NCI-H510A (cell line): ENCODE measurements around the gene RRP1.
"Not testable (repeated sequence)": the region's sequence is repeated elsewhere in the genome, so short reads cannot be mapped to it uniquely, and the experiment has no call there.

Experiments used
- DNase-seq: peaks from one replicate; lab custom pipeline; 2025; lab: John Stamatoyannopoulos, UW

Gene RRP1

DNA sequence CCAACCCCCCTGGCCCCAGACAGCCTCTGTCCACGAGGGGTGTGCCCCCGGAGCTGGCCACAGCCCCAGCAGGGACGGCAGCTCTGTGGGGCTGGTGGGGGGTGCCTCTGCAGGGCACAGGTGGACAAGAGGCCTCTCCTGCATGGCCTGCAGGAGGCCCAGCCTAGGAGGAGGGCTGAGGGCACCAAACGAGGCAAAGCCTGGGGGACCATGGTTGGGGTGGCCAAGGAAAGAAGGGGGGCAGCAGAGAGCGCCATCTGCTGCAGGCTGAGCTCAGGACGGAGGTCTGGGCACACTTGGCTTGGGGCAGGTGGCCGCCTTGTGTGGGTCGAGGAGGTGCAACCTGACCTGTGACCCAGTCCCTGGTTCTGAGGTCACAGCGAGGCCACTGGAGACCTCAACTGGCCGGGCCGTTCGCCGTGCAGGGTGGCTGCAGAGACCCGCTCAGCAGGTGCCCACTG, 27.3 kb downstream of the RRP1 start:
- no peak for DNase-seq

DNA sequence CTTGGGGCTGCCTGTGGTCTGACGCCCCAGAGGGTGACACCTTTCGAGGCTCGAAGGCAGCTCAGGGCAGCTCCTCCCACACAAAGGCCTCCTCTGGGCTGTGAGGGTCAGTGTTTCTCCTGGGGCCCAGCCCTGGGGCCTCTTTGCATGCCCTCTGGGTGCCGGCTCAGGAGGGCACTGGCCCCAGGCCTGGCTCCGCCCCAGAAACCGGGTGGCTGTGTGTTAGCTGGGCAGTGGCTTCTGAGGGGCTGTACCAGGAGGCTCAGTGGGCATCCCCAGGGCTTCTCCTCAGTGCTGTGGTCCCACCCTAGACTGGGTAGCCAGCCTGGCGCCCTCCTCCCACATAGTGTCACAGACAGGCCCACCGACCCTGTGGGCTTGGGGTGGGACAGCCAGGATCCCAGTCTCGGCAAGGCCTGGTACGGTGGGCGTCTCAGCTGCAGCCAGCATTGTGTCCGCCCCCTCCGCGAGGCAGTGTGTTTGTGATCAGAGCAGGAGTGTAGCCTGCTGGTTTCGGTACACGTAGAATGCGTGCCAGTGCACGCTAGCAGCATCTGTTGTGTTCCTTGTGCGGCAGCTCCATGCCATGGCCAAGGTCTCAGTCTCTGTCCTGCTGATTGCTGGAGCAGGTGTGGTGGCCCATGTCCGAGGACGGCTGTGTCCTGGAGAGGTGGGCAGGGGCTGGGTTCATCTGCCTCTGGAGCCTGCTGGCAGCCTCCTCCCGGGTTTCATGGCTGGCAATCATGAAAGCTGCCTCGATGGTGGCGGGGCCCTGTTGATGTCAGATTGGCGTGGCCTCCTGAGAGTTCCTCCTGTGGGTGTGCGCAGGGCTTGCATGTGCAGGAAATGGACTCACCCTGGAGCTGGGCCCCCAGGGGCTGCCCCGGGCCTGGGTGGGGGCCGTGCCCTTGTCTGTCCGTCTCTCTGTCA, 28.0 kb downstream of the RRP1 start:
- DNase-seq, result no peak

DNA sequence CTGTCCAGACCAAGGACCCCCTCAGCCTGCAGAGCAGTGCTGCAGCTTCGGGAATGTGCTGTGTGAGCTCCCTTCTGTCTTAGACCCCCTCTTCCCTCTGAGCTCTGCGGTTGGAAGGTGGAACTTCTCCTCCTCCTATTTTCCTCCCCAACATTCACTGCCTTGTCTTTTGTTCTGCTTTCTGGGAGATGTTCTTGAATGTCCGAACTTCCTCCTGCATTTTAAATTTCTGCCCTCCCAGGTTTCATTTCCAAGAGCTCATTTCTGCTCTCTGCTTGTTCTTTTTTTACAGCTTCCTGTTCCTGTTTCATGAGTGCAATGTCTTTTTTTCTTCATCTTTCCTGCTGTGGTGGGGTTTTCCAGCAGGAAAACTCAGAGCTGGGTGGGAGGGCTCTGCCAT, 29.3 kb downstream of the RRP1 start:
- DNase-seq, result no peak

DNA sequence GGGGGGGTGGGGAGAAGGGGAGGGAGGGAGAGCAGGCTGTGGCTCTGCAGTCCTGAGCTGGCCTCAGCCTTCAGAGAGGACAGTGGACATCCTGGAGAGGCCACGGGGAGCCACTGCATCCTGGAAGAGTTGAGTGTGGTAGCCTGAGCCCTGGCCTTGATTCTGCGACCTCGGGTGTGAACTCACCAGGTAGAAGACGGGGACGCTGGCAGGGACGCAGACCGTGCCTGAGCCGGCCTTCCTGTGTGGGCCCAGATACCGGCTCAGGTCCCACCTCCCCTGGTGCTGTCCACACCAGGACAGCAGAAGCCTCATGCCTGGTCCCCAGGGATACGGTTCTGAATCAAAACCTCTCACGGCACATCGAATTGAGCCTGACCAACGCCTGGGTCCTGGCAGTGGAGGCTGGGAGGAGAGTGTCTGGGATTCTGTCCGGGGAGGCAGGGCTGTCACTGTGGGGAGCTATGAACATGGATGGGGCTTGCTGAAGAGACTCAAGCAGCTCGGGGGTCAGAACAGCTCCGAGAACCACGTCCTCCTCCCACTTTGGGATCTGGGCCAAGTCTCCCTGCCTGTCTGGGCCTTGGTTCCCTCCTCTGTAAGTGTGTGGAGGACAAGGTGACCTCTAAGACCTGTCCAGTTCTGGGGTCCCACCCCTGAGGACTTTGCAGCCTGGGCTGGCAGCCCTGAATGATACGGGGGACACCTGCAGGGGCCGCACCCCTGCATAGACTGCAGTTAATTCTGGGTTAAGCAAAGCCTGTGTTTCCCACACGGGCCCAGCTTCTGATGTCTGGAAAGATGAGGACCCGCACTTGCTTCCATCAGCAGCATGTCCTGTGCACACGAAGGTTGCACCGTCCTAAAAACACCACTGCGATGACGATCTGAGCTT, 30.4 kb downstream of the RRP1 start:
- DNase-seq, result no peak

DNA sequence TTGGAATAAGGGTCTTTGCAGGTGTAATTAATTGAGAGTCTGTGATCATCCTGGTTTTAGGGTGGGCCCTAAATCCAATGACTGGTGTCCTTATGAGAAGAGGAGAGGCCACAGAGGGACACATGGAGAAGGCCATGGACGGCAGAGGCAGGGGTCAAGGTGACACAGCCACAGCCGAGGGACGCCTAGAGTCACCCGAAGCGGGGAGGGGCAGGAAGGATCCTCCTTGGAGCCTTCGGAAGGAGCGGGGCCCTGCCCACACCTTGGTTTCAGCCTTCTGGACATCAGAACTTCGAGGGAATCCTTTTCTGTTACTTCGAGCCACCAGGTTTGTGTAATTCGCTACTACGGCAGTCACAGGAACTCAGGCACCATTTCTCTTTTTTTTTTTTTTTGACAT, 31.1 kb downstream of the RRP1 start:
- DNase-seq, result no peak

DNA sequence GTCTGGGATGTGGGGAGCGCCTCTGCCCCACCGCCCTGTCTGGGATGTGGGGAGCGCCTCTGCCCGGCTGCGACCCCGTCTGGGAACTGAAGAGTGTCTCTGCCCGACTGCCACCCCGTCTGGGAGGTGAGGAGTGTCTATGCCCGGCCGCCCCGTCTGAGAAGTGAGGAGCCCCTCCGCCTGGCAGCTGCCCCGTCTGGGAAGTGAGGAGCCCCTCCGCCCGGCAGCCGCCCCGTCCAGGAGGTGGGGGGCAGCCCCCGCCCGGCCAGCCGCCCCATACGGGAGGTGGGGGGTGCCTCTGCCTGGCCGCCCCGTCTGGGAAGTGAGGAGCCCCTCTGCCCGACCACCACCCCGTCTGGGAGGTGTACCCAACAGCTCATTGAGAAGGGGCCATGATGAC, 32.8 kb downstream of the RRP1 start:
- DNase-seq, result not testable (repeated sequence)

DNA sequence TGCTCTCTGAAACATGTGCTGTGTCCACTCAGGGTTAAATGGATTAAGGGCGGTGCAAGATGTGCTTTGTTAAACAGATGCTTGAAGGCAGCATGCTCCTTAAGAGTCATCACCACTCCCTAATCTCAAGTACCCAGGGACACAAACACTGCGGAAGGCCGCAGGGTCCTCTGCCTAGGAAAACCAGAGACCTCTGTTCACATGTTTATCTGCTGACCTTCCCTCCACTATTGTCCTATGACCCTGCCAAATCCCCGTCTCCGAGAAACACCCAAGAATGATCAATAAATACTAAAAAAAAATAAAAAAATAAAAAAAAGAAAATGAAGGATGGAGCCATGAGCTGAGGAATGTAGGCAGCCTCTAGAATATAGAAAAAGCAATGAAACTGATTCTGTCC, 33.4 kb downstream of the RRP1 start:
- not testable (repeated sequence) for DNase-seq

DNA sequence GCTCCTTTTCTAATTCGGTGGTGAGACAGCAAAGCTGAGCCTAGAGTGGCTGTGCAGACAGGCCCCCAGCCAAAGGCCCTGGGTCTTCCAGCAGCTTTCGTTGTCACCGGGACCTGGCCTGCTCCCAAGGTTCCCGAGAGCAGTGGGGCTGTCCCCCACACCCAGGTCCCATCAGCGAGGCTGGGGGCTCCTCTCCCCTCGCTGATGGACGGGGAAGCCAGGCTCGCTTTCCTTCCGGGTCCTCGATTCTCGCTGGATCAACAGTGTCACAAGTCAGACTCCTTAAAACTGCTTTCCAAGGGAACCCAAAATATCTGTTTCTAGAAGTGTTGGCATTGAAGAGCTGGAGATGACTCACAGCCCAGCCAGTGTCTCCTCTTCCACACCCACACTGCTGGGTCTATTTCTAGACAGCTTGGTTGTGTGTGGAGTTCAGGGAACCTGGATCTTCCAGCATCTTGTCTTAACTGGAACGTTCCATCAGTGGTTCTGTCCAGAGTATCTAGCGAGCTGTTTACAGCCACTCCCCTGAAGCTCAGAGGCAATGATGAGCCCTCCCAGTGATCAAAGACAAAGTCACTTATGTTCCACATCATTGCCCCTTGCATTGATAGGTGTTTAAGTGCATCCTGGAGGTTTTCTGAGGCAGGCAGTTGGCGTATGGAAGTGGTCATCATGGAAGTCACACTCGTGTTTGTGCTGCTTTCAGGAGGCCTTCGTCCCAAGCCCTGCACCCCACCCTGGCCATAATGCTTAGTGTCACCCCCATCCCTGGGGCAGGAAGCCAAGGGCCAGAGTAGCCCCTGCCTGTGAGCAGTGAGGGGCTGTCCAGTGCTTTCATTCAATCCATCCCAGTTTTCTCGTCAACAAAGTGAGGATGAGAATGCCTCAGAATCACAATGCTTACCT, 35.2 kb downstream of the RRP1 start:
- DNase-seq, result peak; percentile 22

DNA sequence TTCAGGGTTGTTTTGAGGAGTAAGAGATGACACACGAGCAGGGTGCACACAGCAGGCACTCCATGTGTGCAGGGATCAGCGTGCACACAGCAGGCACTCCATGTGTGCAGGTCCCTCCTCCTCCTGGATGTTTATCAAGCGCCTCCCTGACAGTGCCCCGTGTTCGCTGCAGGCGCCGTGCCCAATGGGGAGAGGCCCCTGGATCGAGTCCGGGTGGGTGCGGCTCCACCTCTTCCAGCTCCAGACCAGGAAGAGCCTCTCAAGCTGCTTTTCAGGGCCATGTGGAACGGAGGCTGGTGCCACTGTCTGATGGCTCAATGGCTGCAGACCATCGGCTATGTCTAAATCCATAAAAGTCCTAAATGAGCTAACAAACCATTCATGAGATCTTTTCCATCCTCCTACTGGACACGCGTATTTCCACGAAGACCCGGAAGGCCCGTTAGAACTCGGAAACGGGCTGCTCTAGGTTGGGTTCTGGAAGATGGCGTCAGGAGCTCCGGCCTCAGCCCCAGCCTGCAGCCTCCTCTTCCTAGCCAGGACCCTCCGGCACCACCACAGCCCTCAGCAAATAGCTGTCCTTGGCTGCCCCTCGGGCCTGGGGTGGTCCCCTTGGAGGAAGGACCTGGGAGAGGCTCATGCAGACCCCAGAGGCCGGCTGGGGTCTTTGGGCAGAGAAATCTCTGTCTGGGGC, 36.0 kb downstream of the RRP1 start:
- no peak for DNase-seq

DNA sequence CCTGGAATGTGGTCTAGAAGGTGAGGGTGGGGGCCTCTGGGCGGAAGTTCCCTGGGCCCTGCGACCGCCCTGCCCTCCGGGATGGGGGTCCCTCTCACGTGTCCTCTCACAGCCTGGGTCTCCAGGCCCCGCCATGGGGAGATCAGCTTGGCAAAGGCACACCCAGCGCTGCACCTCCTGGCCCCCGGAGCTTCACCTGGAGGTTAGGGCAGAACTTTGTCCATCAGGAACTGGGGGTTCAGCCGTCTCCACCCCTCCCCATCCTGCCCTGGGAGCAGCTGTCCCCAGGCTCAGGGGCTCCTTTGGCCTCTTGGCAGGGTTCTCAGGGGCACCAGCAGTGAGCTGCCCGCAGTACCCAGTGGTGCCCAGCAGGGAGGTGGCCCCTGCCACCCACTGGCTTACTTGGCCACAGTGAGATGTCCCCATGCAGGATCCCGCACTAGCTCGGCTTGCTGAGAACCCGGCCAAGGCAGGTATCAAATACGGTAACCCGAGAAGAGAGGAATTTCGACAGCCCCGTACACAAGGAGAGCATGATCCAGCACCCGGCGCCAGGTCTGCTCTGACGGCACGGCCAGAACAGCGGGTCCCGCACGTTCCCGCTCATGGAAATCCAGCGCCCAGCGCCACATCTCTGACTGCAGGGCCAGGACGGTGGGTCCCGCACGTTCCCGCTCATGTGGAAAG, 36.7 kb downstream of the RRP1 start:
- DNase-seq, result peak; percentile 10

DNA sequence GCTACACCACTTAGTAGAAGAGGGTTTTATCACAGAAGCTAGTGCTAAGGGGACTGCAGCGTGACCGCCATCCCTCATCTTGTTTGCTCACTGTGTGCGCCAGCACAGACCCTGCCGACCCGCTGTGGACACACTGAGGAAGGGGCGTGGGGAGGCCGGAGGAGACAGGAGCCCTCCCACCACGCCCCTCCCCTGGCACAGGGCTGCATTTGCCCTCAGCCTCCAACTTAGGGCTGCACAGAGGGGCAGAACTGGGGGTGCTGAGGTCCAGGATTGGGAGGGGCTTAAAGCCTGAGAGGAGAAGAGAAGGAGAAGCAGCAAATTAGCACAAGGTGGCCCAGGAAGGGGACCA, 37.2 kb downstream of the RRP1 start:
- no peak for DNase-seq

DNA sequence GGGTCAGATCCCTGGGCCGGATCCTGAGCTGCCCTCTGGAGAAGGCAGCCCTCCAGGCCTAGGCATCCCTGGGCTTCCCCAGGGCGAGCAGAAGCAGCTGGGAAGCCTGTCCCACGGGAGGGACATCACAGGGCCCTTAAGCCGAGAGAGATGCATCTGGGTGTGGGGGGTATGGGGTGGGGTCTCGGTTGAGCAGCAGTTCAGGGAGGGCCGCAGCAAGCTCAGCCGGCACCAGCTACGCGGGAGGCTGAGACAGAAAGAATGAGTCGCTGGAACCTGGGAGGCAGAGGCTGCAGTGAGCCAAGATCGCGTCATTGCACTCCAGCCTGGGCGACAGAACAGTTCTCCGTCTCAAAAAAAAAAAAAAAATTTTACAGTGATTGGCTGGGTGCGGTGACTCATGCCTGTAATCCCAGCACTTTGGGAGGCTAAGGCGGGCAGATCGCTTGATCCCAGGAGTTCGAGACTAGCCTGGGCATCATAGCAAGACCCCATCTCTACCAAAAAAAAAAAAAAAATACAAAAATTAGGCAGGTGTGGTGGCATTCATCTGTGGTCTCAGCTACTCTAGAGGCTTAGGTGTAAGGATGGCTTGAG, 37.7 kb downstream of the RRP1 start:
- DNase-seq, result no peak

DNA sequence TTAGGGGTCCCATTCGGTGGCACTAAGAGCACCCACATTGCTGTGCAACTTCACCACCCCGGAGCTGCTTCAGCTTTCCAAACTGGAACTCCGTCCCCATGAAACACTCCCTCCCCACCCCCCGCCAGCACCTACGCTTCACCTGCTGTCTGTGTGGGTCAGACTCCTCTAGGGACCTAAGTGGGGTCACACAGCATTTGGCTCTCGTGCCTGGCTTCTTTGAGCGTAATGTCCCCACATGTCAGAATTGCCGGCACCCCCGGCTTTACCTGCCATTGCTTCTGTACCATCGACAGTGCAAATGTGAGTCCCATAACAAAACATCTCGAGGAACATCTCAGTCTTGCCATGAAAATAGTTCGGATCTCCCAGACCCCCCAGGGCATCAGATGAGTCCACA, 39.8 kb downstream of the RRP1 start:
- no peak for DNase-seq

DNA sequence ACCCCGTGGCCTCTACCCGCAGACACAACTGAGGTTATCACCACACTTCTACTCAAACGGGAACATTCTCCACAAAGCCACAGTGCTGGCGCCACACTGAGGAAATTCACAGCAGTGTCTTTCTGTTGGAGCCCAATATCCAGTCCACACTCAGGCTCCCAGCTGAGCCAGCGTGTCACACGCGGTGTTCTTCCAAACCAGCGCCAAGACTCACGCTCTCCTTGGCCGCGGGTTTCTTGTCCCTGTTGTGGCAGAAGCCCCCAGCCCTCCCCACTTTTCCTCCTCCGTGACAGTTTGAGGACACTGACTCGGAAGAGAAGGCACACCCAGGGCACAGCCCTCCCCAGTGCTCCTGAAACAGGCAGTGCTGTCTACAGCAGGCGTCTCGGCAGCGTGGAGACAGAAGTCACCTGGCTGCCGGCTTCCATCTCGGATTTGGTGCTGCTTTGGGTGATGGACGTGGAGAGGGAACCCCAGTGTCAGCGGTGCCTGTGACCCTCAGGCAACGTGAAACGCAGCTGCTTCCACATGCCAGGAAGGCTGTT, 40.3 kb downstream of the RRP1 start:
- DNase-seq, result no peak

DNA sequence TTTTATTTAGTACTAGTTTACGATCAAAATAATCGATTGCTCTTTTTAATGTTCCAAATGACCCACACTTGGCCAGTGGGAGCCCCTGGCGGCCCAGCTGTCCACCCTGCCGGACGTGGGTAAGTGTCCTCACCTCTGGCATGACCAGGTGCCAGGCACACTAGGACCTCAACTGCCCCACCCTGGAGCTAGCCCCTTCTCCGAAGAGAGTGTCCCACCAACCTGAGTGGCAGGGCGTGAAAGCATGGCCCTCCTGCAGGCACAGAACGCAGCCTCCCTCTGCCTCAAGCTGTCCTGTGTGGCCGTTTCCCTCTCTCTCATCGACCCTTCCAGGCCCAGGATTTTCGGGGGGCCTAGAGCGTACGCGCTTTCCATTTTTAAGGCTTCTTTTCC, 42.8 kb downstream of the RRP1 start:
- DNase-seq, result no peak

DNA sequence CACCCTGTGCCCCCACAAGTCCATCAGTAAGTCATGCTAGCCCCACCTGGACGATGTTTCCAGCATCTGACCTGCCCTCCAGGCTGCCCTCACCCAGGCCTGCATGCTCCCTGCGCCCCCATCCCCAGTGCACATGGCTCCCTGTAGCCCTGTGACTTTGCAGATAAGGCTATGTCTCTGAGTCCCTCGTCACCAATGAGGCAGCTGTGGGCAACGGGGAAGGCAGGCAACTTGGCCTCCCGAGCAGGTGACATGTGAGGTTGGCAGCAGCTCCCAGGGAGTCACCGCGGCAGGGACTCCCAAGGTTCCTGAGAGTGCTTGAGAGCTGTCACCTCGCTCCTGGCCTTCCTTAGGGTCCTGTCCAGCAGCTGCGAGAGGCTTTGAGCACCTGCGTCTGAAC, 43.3 kb downstream of the RRP1 start:
- DNase-seq, result no peak

DNA sequence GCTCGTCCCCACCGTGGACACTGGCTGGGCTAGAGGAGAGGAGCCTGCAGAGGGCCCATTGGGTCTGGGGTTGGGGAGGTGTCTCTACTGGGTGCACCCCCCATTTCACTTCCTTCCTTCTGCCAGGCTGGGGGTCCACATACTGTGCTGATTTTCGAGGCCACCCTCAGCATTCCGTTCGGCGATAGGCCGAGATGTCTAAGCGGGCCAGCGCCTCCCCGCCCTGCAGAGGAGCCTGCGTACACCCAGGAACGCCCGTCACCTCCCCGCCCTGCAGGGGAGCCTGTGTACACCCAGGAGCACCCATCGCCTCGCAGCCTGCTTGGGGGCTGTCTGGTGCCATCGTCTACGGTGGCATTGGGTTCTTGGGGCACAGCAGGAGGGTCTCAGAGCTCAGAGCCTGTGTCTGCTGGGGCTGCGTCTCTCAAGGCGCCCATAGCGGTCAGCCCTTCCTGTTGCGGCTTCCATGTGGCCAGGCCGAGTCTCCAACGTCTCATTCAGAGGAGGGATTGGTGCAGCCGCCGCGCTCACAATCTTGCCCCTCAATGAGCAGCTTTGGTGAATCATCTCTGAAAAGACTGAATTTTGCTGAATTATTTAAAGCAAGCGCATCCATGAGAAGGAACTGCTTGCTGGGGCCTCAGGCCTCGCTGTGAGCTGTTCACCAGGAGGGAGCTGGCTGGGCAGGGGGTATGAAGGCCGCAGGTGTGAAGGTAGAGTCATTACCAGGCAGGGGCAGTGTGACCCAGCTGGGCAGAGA, 44.9 kb downstream of the RRP1 start:
- DNase-seq, result no peak

DNA sequence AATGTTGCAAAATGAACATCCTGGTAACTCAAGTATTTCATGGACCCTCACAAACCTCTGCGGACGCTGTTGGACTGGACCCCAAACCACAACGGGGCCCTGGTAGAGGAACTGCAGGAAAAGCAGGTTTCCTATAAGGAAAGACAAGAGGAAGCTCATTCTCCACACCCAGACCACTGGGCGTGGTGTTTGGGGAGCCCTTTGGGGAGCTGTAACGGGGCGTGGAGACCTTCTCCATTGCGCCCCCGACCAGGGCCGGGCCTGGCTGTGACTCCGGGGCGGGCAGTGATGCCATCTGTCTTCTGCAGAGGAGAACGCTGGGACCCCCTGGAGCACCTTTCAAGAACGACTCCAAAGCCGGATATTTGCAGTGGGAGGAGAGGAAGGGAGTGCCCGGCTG, 45.7 kb downstream of the RRP1 start:
- no peak for DNase-seq

DNA sequence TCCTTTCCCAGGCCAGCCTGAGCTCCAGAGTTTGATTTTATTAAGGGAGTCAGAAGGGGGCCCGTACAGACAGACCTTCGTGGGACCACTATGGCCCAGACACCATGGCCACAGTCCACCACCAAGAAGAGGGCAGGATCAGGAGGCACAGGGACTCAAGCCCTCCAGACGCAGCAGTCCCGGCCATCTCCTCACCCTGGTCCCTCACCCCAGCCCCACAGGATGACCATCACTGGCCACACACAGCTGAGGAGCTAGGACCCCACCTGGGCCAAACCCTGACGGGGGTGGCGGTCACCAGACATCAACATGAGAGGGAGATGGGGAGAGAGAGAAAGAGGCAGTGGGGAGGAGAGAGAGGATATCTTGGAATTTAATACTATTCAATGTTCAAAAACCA, 46.5 kb downstream of the RRP1 start:
- no peak for DNase-seq
